Stimulated activated effector memory CD8-positive, alpha-beta T cell treated with anti-CD3 and anti-CD28 coated beads, Interleukin-12 subunit alpha, Interleukin-12 subunit beta, amount 100 ng/mL, for 72 hours (primary cell): ENCODE data around the gene PRR19.

Experiments
- ATAC-seq: fragments of 150-1000 bp; cut with Tn5 transposase; 2 replicates; pipeline ENCODE4 v1.10.0; 2021
- DNase-seq, 2 donors: peaks; one replicate each; pipeline ENCODE4 v3.0.0; 2021 to 2022; ENCODE audit warnings: low spot score in 2 of 2
- H3K27ac Mint-ChIP-seq: one replicate; pipeline ENCODE4 v1.8.0; 2022; ENCODE audit warnings: mild to moderate bottlenecking, mixed read lengths
- H3K36me3 Mint-ChIP-seq: one replicate; pipeline ENCODE4 v1.8.0; 2022; ENCODE audit warnings: mild to moderate bottlenecking, mixed read lengths
- H3K4me1 Mint-ChIP-seq: one replicate; pipeline ENCODE4 v1.8.0; 2022; ENCODE audit warnings: mixed read lengths
- H3K4me3 Mint-ChIP-seq: one replicate; pipeline ENCODE4 v1.8.0; 2022; ENCODE audit warnings: mild to moderate bottlenecking, mixed read lengths
- H3K9me3 Mint-ChIP-seq: one replicate; pipeline ENCODE4 v1.8.0; 2022; ENCODE audit warnings: mixed read lengths

The PRR19 gene

GRCh38 chr19:42286349-42287016 lies 15.4 kb upstream of the PRR19 start:
- DNase-seq = no peak
- peak overlapping the region; percentile 84 for H3K4me3 Mint-ChIP-seq
- peaks cover 69% of the 10 kb centered on the region for H3K36me3 Mint-ChIP-seq
- H3K4me1 Mint-ChIP-seq = peaks cover 21% of the 10 kb centered on the region
- H3K27ac Mint-ChIP-seq = peak overlapping the region; percentile 90
- ATAC-seq = no peak
- H3K9me3 Mint-ChIP-seq = no peaks in the 10 kb centered on the region

GRCh38 chr19:42287017-42287826 lies 14.7 kb upstream of the PRR19 start:
- no peak for DNase-seq
- no peak overlapping the region for H3K4me3 Mint-ChIP-seq
- ATAC-seq = no peak
- H3K36me3 Mint-ChIP-seq = peaks cover 69% of the 10 kb centered on the region
- H3K9me3 Mint-ChIP-seq = no peaks in the 10 kb centered on the region
- no peak overlapping the region for H3K27ac Mint-ChIP-seq
- peaks cover 26% of the 10 kb centered on the region for H3K4me1 Mint-ChIP-seq

- DNase-seq (no peak), ATAC-seq (no peak)
- Mint-ChIP-seq H3K4me3 (no peak overlapping the region), H3K36me3 (peaks cover 74% of the 10 kb centered on the region), H3K9me3 (no peaks in the 10 kb centered on the region), H3K27ac (no peak overlapping the region), H3K4me1 (peaks cover 26% of the 10 kb centered on the region)
Observed at GRCh38 chr19:42287827-42288107, 14.2 kb upstream of the PRR19 start.

GRCh38 chr19:42288387-42288786 lies 13.5 kb upstream of the PRR19 start:
- DNase-seq (no peak), ATAC-seq (no peak)
- Mint-ChIP-seq H3K9me3 (no peaks in the 10 kb centered on the region), H3K4me1 (peaks cover 26% of the 10 kb centered on the region), H3K36me3 (peaks cover 81% of the 10 kb centered on the region), H3K27ac (no peak overlapping the region), H3K4me3 (no peak overlapping the region)

GRCh38 chr19:42288881-42289555 lies 12.9 kb upstream of the PRR19 start:
- Mint-ChIP-seq H3K27ac (no peak overlapping the region), H3K36me3 (peaks cover 87% of the 10 kb centered on the region), H3K4me3 (no peak overlapping the region), H3K4me1 (peaks cover 26% of the 10 kb centered on the region), H3K9me3 (no peaks in the 10 kb centered on the region)
- ATAC-seq (no peak), DNase-seq (no peak)

GRCh38 chr19:42289556-42290041 lies 12.3 kb upstream of the PRR19 start:
- Mint-ChIP-seq H3K4me1 (peaks cover 24% of the 10 kb centered on the region), H3K27ac (no peak overlapping the region), H3K4me3 (no peak overlapping the region), H3K9me3 (no peaks in the 10 kb centered on the region), H3K36me3 (peaks cover 91% of the 10 kb centered on the region)
- ATAC-seq (no peak), DNase-seq (no peak)

- Mint-ChIP-seq H3K36me3 (peaks cover 90% of the 10 kb centered on the region), H3K9me3 (no peaks in the 10 kb centered on the region), H3K4me3 (no peak overlapping the region), H3K27ac (no peak overlapping the region), H3K4me1 (peaks cover 19% of the 10 kb centered on the region)
- DNase-seq (no peak), ATAC-seq (no peak)
Observed at GRCh38 chr19:42290136-42290522, 11.8 kb upstream of the PRR19 start.

GRCh38 chr19:42290523-42291434 lies 11.2 kb upstream of the PRR19 start:
- ATAC-seq (peak; percentile 71), DNase-seq (no peak)
- H3K27ac Mint-ChIP-seq = peak overlapping the region; percentile 73
- H3K9me3 Mint-ChIP-seq = no peaks in the 10 kb centered on the region
- H3K4me3 Mint-ChIP-seq = no peak overlapping the region
- peaks cover 90% of the 10 kb centered on the region for H3K36me3 Mint-ChIP-seq
- H3K4me1 Mint-ChIP-seq = peaks cover 12% of the 10 kb centered on the region

GRCh38 chr19:42291435-42291810 lies 10.5 kb upstream of the PRR19 start:
- no peak for ATAC-seq
- Mint-ChIP-seq H3K27ac (peak overlapping the region; percentile 73), H3K9me3 (no peaks in the 10 kb centered on the region), H3K4me1 (peaks cover 13% of the 10 kb centered on the region), H3K36me3 (peaks cover 93% of the 10 kb centered on the region), H3K4me3 (no peak overlapping the region)
- DNase-seq = no peak

GRCh38 chr19:42292042-42292960 lies 9.6 kb upstream of the PRR19 start:
- Mint-ChIP-seq H3K27ac (peak overlapping the region; percentile 73), H3K36me3 (peaks cover 92% of the 10 kb centered on the region)

GRCh38 chr19:42292963-42293362 lies 9.0 kb upstream of the PRR19 start:
- DNase-seq (no peak), ATAC-seq (no peak)
- no peaks in the 10 kb centered on the region for H3K9me3 Mint-ChIP-seq
- H3K4me3 Mint-ChIP-seq = no peak overlapping the region
- H3K36me3 Mint-ChIP-seq = peaks cover 85% of the 10 kb centered on the region
- H3K4me1 Mint-ChIP-seq = peaks cover 13% of the 10 kb centered on the region
- H3K27ac Mint-ChIP-seq = no peak overlapping the region

More at GRCh38 chr19:42292042-42292960, 9.6 kb upstream of the PRR19 start:
- no peak for ATAC-seq
- H3K9me3 Mint-ChIP-seq = no peaks in the 10 kb centered on the region
- DNase-seq = no peak
- peaks cover 13% of the 10 kb centered on the region for H3K4me1 Mint-ChIP-seq
- H3K4me3 Mint-ChIP-seq = no peak overlapping the region

GRCh38 chr19:42293540-42293939 lies 8.4 kb upstream of the PRR19 start:
- Mint-ChIP-seq H3K4me3 (no peak overlapping the region), H3K36me3 (peaks cover 80% of the 10 kb centered on the region), H3K27ac (no peak overlapping the region), H3K4me1 (peaks cover 13% of the 10 kb centered on the region), H3K9me3 (no peaks in the 10 kb centered on the region)
- ATAC-seq (no peak), DNase-seq (no peak)

GRCh38 chr19:42293948-42294347 lies 8.0 kb upstream of the PRR19 start:
- peaks cover 13% of the 10 kb centered on the region for H3K4me1 Mint-ChIP-seq
- H3K9me3 Mint-ChIP-seq = no peaks in the 10 kb centered on the region
- H3K4me3 Mint-ChIP-seq = no peak overlapping the region
- no peak overlapping the region for H3K27ac Mint-ChIP-seq
- ATAC-seq (no peak), DNase-seq (no peak)
- peaks cover 76% of the 10 kb centered on the region for H3K36me3 Mint-ChIP-seq

- no peak overlapping the region for H3K4me3 Mint-ChIP-seq
- no peaks in the 10 kb centered on the region for H3K9me3 Mint-ChIP-seq
- ATAC-seq (no peak), DNase-seq (no peak)
- peaks cover 13% of the 10 kb centered on the region for H3K4me1 Mint-ChIP-seq
- peaks cover 73% of the 10 kb centered on the region for H3K36me3 Mint-ChIP-seq
- H3K27ac Mint-ChIP-seq = no peak overlapping the region
Observed at GRCh38 chr19:42294471-42295137, 7.3 kb upstream of the PRR19 start.
